Measurements from ENCODE around the gene DPEP2NB.

The DPEP2NB gene

DNA sequence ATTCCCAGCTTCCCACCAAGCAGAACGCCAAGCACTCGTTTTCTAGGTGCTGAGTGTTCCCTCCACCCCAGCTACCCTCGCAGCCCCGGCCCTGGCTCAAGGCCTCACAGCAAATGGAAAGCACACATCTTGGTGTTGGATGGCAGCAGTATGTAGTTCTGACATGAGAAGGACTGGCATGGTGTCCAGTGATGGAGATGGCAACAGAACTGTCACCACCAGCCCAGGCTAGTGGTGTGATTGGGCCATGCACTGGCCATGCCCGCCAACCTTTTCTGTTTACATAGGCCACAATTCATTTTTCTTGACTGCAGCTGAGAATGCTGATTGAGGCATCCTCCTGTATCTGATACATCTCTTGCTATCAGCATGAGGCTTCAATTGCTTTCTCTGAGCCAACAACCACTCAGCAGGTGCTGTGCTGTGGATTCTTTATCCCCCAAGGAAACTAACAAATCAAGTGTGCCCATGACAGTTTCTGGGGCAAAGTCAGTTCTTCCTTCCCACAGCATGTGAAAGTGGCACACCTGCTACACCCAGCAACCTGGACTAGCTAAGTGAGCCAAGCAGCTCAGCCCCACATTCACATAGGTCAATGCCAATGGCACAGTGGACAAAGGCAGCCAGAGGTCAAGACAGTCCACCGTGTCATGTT is 51.1 kb downstream of the DPEP2NB start:
- Histone ChIP-seq H3K4me3 (ENCODE audit: insufficient read depth, low read length, poor library complexity, severe bottlenecking) (no peak overlapping the region), H3K27ac (ENCODE audit: low read depth, low read length) (no peak overlapping the region), H2AFZ (ENCODE audit: low read depth, low read length, severe bottlenecking) (no peak overlapping the region), H3K9me3 (ENCODE audit: insufficient read depth, low read length) (no peaks in the 10 kb centered on the region), H3K36me3 (ENCODE audit: low read length) (no peaks in the 10 kb centered on the region), H3K79me2 (ENCODE audit: insufficient read depth, low read length) (no peaks in the 10 kb centered on the region), H3K9me2 (replicated peaks; ENCODE audit: insufficient read depth, low read length) (no peaks in the 10 kb centered on the region), H3K4me2 (ENCODE audit: low read depth, low read length, poor library complexity, severe bottlenecking) (no peak overlapping the region), H3K27me3 (ENCODE audit: low read length) (no peaks in the 10 kb centered on the region), H4K20me1 (ENCODE audit: low read depth, low read length) (no peaks in the 10 kb centered on the region), H3K9ac (ENCODE audit: low read length) (no peak overlapping the region), H3F3A (ENCODE audit: insufficient read depth) (no peaks in the 10 kb centered on the region)
- TF ChIP-seq EZH2phosphoT487 (conservative IDR thresholded peaks at IDR 0.05; ENCODE audit: low read length), result no peak
- TF ChIP-seq, protein P1, sequence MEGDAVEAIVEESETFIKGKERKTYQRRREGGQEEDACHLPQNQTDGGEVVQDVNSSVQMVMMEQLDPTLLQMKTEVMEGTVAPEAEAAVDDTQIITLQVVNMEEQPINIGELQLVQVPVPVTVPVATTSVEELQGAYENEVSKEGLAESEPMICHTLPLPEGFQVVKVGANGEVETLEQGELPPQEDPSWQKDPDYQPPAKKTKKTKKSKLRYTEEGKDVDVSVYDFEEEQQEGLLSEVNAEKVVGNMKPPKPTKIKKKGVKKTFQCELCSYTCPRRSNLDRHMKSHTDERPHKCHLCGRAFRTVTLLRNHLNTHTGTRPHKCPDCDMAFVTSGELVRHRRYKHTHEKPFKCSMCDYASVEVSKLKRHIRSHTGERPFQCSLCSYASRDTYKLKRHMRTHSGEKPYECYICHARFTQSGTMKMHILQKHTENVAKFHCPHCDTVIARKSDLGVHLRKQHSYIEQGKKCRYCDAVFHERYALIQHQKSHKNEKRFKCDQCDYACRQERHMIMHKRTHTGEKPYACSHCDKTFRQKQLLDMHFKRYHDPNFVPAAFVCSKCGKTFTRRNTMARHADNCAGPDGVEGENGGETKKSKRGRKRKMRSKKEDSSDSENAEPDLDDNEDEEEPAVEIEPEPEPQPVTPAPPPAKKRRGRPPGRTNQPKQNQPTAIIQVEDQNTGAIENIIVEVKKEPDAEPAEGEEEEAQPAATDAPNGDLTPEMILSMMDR (IDR thresholded peaks at IDR 0.05; ENCODE audit: insufficient read depth, low read length, poor library complexity, severe bottlenecking), result no peak

DNA sequence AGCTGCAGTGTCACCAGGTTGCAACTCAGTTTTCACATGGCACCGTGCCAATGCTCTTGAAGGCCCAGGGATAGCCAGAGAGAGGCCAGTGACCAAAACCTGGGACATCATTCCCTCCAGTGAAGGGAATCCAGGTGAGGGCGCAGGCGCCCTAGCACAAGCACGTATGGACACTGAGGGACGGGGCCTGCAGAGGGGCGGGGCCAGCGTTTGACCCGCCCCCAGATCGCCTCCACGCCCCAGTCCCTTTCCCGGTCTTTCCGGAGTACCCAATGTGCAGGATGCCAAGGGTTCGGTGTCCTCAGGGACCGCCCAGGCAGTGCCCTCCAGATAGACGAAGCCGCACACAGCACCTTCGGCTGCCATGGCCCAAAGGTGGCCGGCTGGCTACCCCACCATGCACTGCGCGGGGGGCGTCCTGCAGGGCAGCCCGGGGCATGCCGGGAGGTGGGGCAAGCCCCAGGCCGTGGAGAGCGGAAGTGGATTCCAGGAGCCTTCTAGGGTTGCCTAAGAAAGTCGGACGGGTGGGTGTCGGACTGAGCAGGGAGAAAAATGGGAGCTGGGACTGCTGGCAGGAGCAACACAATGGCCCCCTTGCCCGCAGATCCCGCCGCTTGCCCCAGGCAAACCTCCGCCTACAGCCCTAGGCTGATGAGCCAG is 51.9 kb downstream of the DPEP2NB start:
- H3K79me2 ChIP-seq (ENCODE audit: insufficient read depth, low read length), result no peaks in the 10 kb centered on the region
- H3K9me2 ChIP-seq (replicated peaks; ENCODE audit: insufficient read depth, low read length), result no peaks in the 10 kb centered on the region
- no peak overlapping the region for H3K4me3 ChIP-seq (ENCODE audit: insufficient read depth, low read length, poor library complexity, severe bottlenecking)
- no peaks in the 10 kb centered on the region for H3K36me3 ChIP-seq (ENCODE audit: low read length)
- no peaks in the 10 kb centered on the region for H4K20me1 ChIP-seq (ENCODE audit: low read depth, low read length)
- H3F3A ChIP-seq (ENCODE audit: insufficient read depth), result no peaks in the 10 kb centered on the region
- no peaks in the 10 kb centered on the region for H3K27me3 ChIP-seq (ENCODE audit: low read length)
- H3K4me2 ChIP-seq (ENCODE audit: low read depth, low read length, poor library complexity, severe bottlenecking), result no peak overlapping the region
- H2AFZ ChIP-seq (ENCODE audit: low read depth, low read length, severe bottlenecking), result no peak overlapping the region
- H3K9ac ChIP-seq (ENCODE audit: low read length), result no peak overlapping the region
- no peaks in the 10 kb centered on the region for H3K9me3 ChIP-seq (ENCODE audit: insufficient read depth, low read length)
- no peak overlapping the region for H3K27ac ChIP-seq (ENCODE audit: low read depth, low read length)
- TF ChIP-seq EZH2phosphoT487 (conservative IDR thresholded peaks at IDR 0.05; ENCODE audit: low read length), result no peak
- TF ChIP-seq, protein P1 (IDR thresholded peaks at IDR 0.05; ENCODE audit: insufficient read depth, low read length, poor library complexity, severe bottlenecking), result no peak

Measured in SU-DHL-6 (cell line).